Naive B cell (primary cell): ENCODE data around the gene ATAT1. TPM values are rescaled to one million over a fixed set of nuclear protein-coding genes. Genes with fewer than 3 reads are reported as not detected.

Experiments used
- ATAC-seq, 2 donors: fragments of 150-1000 bp; cut with Tn5 transposase; 2 replicates each; pipeline ENCODE4 v1.10.0; 2021; ENCODE audit warnings: low read depth in 2 of 2, mild to moderate bottlenecking in 2 of 2, moderate library complexity in 2 of 2
- DNase-seq: peaks from one replicate; pipeline ENCODE4 v3.0.0; 2022
- H3K27ac Mint-ChIP-seq, 6 donors: one replicate each; pipeline ENCODE4 v1.8.0; 2020 to 2022; ENCODE audit warnings: mild to moderate bottlenecking in 6 of 6, mixed read lengths in 6 of 6, moderate library complexity in 5 of 6, inconsistent platforms in 2 of 6
- H3K27me3 Mint-ChIP-seq, 3 donors: one replicate each; pipeline ENCODE4 v1.8.0; 2021 to 2022; ENCODE audit warnings: mixed read lengths in 3 of 3, mild to moderate bottlenecking in 1 of 3
- H3K36me3 Mint-ChIP-seq, 2 donors: one replicate each; pipeline ENCODE4 v1.8.0; 2020 to 2022; ENCODE audit warnings: mixed read lengths in 2 of 2, inconsistent platforms in 1 of 2, mild to moderate bottlenecking in 1 of 2
- H3K4me1 Mint-ChIP-seq, 3 donors: one replicate each; pipeline ENCODE4 v1.8.0; 2020 to 2022; ENCODE audit warnings: mixed read lengths in 3 of 3, inconsistent platforms in 1 of 3, mild to moderate bottlenecking in 1 of 3, moderate library complexity in 1 of 3
- H3K4me3 Mint-ChIP-seq, 8 donors: one replicate each; pipeline ENCODE4 v1.8.0; 2020 to 2022; ENCODE audit warnings: mild to moderate bottlenecking in 8 of 8, mixed read lengths in 8 of 8, moderate library complexity in 8 of 8, inconsistent platforms in 2 of 8
- H3K9me3 Mint-ChIP-seq, 7 donors: one replicate each; pipeline ENCODE4 v1.8.0; 2020 to 2022; ENCODE audit warnings: mixed read lengths in 7 of 7, mild to moderate bottlenecking in 5 of 7, inconsistent platforms in 2 of 7, moderate library complexity in 1 of 7
- polyA plus RNA-seq, 6 donors: library from polyadenylated mRNA; unstranded; fragments of 300-500 nt; fragmentation: Illumina TruSeq; gene quantifications; one replicate each; pipeline ENCODE4 v1.2.3, GENCODE V29; 2021; ENCODE audit warnings: low read depth in 6 of 6

Gene ATAT1
- polyA plus RNA-seq, 6 donors from 2014 or later, result 0.79 to 4.1 (median 2.0) TPM

DNA sequence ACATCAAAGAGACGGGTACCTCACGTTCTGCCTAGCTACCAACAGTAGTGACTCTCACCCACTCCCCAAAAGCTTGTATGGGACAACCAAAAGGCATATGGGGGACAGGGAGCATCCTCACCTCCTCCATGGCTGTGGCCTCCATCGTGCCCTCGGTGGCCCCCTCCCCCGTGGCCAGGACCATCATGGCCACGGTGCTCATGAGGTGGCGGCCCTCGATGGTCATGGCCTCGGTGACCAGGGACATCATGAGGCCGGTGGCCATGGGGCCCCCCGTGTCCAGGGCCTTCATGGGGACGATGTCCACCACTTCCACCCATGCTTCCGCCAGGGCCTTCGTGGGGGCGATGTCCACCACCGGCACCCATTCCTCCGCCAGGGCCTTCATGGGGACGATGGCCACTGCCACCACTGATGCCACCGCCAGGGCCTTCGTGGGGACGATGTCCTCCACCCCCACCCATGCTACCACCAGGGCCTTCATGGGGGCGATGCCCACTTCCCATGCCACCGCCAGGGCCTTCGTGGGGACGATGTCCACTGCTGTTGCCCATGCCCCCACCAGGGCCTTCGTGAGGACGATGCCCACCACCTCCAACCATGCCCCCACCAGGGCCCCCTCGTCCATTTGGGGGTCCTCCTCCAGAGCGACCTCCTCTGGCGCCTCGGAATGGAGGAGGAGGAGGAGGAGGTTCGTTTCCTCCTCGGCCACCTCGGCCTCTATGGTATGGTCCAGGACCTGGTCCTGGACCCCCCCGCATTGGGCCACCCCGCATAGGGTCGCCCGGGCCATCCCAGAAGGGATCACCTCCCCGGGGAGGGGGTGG is 24.6 kb upstream of the ATAT1 start:
- peaks cover 15 to 19% (median 16%) of the 10 kb centered on the region in 3 donors for H3K4me1 Mint-ChIP-seq
- peaks cover 16 to 28% of the 10 kb centered on the region in 2 donors for H3K36me3 Mint-ChIP-seq
- no peak overlapping the region for H3K4me3 Mint-ChIP-seq

DNA sequence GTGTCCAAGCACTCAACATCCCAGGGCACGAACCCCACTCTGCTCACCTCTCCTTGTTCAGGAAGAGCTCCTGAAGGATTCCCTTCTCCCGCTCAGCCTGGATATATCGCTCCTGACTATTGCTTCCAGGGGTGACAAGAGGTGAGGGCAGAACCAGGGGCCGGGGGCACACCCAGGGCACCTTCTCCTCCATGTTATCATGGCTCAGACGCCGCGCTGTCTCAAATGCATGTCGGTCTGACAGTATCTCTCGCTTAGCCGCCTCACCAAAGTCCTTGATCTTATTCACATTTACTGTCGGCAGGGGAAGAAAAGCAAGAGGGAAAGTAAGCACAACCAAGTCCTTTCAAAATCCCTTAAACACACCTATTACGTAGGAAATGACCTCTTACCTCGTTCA is 22.7 kb upstream of the ATAT1 start:
- Mint-ChIP-seq H3K27me3 (no peaks in the 10 kb centered on the region), H3K4me3 (no peak overlapping the region), H3K9me3 (no peaks in the 10 kb centered on the region), H3K27ac (peak overlapping the region in 2 of 6 donors; percentile 42 to 88), H3K4me1 (peaks cover 17 to 22% (median 18%) of the 10 kb centered on the region in 3 donors), H3K36me3 (peaks cover 21 to 35% of the 10 kb centered on the region in 2 donors)
- no peak for ATAC-seq
- DNase-seq, result no peak

More for the DNA sequence above, 24.6 kb upstream of the ATAT1 start:
- ATAC-seq, result no peak
- Mint-ChIP-seq H3K27me3 (no peaks in the 10 kb centered on the region), H3K27ac (peak overlapping the region in 3 of 6 donors; percentile 47 to 62 (median 57)), H3K9me3 (no peaks in the 10 kb centered on the region)
- no peak for DNase-seq

DNA sequence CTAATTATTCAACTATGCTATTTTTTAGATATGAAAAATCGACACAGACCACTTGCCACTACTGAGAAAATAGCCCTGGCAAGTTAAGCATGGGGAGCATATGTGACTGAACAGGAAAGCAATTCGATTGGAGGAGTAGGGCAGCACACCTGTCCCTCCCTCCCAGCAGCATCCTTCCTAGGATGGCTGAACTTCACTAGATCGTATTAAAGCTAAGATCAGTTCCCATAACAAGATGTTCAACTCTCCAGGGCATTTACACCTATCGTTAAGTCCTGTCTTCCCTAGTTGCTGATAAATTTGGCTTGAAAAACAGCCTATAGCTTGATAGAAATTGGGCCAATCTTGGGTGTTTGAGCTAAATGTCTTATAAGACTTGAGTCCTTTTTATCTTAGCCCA is 16.6 kb upstream of the ATAT1 start:
- peaks cover 41 to 66% (median 63%) of the 10 kb centered on the region in 3 donors for H3K4me1 Mint-ChIP-seq
- H3K4me3 Mint-ChIP-seq, result peak overlapping the region in 1 of 8 donors; percentile 29
- peaks cover 19 to 21% of the 10 kb centered on the region in 2 donors for H3K36me3 Mint-ChIP-seq
- no peaks in the 10 kb centered on the region for H3K27me3 Mint-ChIP-seq
- ATAC-seq (no peak), DNase-seq (no peak)
- H3K27ac Mint-ChIP-seq, result peak overlapping the region in 4 of 6 donors; percentile 68 to 100 (median 85)
- H3K9me3 Mint-ChIP-seq, result no peaks in the 10 kb centered on the region

DNA sequence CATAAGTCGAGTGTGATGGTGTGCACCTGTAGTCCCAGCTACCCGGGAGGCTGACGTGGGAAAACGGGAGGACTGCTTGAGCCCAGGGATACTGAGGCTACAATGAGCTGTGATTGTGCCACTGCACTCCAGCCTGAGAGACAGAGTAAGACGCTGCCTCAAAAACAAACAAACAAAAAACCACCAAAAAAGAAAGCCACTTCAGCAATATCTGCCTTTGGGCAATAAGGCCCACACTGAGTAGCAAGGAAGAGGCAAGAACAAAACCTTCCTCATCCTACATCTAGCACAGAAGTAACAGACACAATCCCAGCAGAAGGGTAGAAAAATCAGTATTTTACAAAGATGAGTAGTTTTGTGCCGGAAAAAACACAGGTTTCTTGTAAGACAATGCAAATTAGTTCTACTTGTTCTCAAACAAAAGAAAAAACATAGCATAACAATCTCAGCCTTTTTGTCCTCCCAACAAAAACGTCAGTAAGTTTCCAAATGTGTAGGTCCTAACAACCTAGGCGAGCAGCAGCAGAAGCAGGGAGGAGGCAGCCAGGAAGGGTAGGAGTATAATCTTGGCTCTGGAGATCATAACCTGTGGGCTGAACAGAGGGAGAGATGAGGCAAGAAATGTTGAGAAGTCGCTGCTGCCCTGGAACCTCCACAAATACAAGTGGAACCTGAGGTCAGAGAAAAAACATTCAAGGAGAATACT is 15.4 kb upstream of the ATAT1 start:
- Mint-ChIP-seq H3K4me3 (no peak overlapping the region), H3K9me3 (no peaks in the 10 kb centered on the region), H3K27ac (peak overlapping the region; percentile 47 to 100 (median 86)), H3K4me1 (peaks cover 39 to 63% (median 63%) of the 10 kb centered on the region in 3 donors), H3K36me3 (peaks cover 20 to 28% of the 10 kb centered on the region in 2 donors), H3K27me3 (no peaks in the 10 kb centered on the region)
- ATAC-seq (no peak), DNase-seq (no peak)

DNA sequence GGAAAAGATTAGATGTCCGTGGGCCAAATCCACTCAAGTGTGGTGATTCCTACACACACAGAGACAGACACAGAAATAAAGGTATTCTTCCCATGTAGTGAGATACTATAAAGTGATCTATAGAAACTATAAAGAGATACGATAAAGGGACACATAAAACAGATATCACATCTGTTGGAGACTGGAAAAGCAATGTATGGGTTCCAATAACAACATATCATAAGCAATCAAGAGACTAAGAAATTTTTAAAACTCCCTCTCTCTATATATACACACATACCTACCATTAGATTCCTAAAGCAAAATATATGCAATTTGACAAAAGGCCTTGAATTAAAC is 14.8 kb upstream of the ATAT1 start:
- Mint-ChIP-seq H3K4me1 (peaks cover 38 to 64% (median 61%) of the 10 kb centered on the region in 3 donors), H3K4me3 (no peak overlapping the region), H3K27ac (peak overlapping the region; percentile 47 to 100 (median 86)), H3K36me3 (peaks cover 23 to 30% of the 10 kb centered on the region in 2 donors), H3K27me3 (no peaks in the 10 kb centered on the region), H3K9me3 (peaks cover 0 to under 1% (median 0%) of the 10 kb centered on the region in 7 donors)
- DNase-seq (no peak), ATAC-seq (no peak)

DNA sequence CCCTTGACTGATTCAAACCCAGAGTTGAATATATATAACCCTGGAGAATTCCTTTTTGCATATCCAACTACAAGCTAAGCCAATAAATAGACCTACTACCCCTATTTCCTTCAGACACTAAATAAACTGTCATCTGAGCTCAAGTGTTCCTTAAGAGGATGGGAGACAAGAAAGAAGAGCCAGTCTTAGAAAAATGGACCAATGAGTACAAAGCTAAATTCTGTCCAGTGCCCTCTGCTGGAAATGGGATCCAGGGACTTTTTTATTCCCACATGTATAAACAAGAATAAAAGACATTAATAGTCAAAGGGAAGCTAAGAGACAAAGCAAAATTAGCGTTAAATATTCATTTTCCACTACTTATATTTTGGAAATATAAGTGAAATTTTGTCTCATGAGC is 14.5 kb upstream of the ATAT1 start:
- ATAC-seq (no peak), DNase-seq (no peak)
- Mint-ChIP-seq H3K4me3 (no peak overlapping the region), H3K27me3 (no peaks in the 10 kb centered on the region), H3K27ac (peak overlapping the region in 5 of 6 donors; percentile 74 to 100 (median 93)), H3K4me1 (peaks cover 41 to 68% (median 61%) of the 10 kb centered on the region in 3 donors), H3K36me3 (peaks cover 27 to 33% of the 10 kb centered on the region in 2 donors), H3K9me3 (peaks cover 0 to 4% (median 0%) of the 10 kb centered on the region in 7 donors)

DNA sequence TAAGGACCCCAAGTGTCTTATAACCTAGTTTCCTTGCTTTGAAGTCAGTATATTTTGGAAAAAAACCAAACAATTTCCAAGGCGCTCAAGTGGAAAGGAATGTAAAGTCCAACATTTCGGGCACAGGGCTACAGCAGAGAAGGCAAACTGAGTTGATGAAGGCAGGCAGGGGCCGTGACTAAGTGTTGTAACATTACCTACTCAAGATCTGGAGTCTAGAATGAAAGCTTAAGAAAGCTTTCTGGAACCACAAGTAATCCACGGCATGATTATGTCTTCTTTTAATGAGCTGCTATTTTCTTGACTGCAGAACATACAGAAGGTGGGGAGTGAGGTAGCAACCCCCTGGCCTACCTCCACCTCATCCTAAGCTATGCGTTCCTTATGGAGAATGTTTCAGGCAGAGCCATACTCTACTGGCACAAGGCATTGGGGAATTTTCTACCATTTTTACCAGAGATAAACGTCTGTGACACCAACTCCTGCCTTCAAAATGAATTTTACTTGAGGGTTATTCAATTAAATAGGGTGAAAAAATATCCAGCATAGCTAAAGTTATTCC is 13.9 kb upstream of the ATAT1 start:
- ATAC-seq (no peak), DNase-seq (no peak)
- peaks cover 42 to 63% (median 61%) of the 10 kb centered on the region in 3 donors for H3K4me1 Mint-ChIP-seq
- peak overlapping the region in 1 of 8 donors; percentile 97 for H3K4me3 Mint-ChIP-seq
- H3K27ac Mint-ChIP-seq, result peak overlapping the region in 4 of 6 donors; percentile 80 to 100 (median 92)
- peaks cover 0 to 4% (median 0%) of the 10 kb centered on the region in 7 donors for H3K9me3 Mint-ChIP-seq
- no peaks in the 10 kb centered on the region for H3K27me3 Mint-ChIP-seq
- H3K36me3 Mint-ChIP-seq, result peaks cover 22 to 30% of the 10 kb centered on the region in 2 donors

DNA sequence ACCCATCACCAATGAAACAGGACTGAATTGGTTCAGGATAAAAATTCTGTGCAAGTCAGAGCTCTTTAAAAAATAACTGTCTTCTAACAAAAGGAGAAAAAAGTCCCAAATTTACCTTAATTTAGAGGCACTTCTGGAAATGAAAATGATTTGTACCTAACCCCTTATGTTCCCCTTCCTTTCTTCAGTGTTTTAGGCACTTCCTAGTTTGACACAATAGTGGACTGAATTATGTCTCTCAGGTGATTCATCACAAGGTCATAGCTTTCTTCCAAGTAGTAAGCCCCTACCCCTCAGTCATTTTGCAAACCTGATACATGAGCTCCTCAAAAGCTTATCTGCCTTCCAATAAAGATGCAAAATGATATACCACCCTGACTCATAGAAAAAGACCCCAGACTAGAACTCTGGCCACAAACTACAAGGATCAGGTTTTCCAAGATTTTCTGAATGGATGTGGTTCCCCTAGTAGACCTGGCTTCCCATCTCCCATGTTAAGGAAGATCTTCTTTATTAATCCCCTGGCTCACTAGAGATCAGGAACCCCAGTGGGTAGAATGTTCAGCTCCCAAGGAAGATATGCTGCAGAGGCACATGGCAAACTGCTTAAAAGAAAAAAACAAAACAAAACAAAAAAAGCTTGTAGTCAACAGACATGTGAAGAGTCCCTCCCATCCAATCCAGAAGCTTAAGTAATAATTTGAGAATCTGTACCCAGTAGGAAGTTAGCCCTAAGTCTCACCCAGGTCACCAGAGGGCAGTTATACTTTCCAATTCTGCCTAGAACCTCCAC is 13.2 kb upstream of the ATAT1 start:
- no peaks in the 10 kb centered on the region for H3K27me3 Mint-ChIP-seq
- no peak for ATAC-seq
- peak overlapping the region; percentile 86 to 100 (median 100) for H3K27ac Mint-ChIP-seq
- peaks cover 0 to 4% (median 0%) of the 10 kb centered on the region in 7 donors for H3K9me3 Mint-ChIP-seq
- H3K4me3 Mint-ChIP-seq, result peak overlapping the region in 7 of 8 donors; percentile 40 to 97 (median 55)
- peaks cover 43 to 64% (median 58%) of the 10 kb centered on the region in 3 donors for H3K4me1 Mint-ChIP-seq
- no peak for DNase-seq
- H3K36me3 Mint-ChIP-seq, result peaks cover 22 to 30% of the 10 kb centered on the region in 2 donors

DNA sequence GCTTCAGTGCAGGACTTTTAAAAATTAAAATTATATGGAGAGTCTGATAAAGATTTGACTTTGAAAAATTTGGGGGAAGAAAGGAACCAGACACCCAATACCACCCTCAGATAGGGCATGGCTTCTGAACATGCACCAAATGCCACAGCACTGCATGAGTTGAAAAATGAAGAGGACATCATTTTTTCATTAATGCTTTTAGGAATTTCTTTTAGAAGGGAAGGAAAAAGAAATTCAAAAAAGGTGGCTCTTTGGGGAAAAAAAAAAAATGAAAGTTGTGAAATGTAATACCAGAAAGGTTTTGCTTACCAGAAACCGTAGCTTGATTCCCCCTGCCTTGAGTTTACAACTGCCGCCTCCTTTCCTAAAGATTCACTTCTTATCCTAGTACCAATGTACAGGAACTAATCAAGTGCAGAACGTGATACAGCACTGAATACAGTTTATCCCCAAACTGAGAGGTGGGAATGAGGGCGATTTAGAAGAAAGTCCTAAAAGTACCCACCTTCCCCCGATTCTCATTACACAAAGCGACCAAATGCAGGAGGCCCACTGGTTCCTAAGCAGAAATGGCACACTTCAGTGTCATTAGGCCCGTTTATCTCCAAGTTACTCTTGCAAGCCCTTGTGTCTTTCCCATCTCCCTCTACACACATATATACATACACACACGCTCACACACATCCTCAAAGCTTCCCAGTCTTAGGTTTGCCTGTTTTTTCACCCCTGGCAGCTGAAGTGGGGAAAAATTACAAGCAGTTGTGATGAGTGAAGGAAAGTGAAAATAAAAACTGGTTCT is 12.4 kb upstream of the ATAT1 start:
- Mint-ChIP-seq H3K36me3 (peaks cover 22 to 30% of the 10 kb centered on the region in 2 donors), H3K27ac (peak overlapping the region; percentile 99 to 100 (median 100)), H3K9me3 (peaks cover 0 to 4% (median 0%) of the 10 kb centered on the region in 7 donors)

DNA sequence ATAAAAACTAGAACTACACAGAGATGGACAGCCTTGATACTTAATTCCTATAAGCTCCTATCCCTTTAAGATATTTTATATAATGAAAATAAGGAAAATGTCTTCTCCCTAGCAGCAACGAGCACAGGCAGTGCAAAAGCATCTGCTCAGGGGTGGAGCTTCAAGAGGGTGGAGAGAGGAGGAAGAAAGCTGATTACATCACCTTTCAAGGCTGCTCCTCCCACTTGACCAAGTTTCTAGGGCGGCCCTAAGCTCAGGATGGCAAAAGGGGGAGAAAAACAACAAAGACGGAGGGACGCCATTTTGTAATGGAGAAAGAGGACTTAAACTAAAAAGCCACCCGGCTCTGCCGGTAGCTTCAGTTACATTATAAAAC is 11.8 kb upstream of the ATAT1 start:
- peak overlapping the region; percentile 99 to 100 (median 100) for H3K27ac Mint-ChIP-seq
- peak overlapping the region; percentile 94 to 100 (median 98) for H3K4me3 Mint-ChIP-seq
- H3K27me3 Mint-ChIP-seq, result no peaks in the 10 kb centered on the region
- ATAC-seq (peak; percentile 59 to 60), DNase-seq (peak; percentile 89)
- peaks cover 22 to 30% of the 10 kb centered on the region in 2 donors for H3K36me3 Mint-ChIP-seq
- H3K4me1 Mint-ChIP-seq, result peaks cover 37 to 65% (median 54%) of the 10 kb centered on the region in 3 donors
- peaks cover 0 to 4% (median 0%) of the 10 kb centered on the region in 7 donors for H3K9me3 Mint-ChIP-seq

More for the DNA sequence above, 12.4 kb upstream of the ATAT1 start:
- ATAC-seq (no peak), DNase-seq (no peak)
- no peaks in the 10 kb centered on the region for H3K27me3 Mint-ChIP-seq
- peak overlapping the region; percentile 94 to 100 (median 98) for H3K4me3 Mint-ChIP-seq
- H3K4me1 Mint-ChIP-seq, result peaks cover 42 to 66% (median 58%) of the 10 kb centered on the region in 3 donors

DNA sequence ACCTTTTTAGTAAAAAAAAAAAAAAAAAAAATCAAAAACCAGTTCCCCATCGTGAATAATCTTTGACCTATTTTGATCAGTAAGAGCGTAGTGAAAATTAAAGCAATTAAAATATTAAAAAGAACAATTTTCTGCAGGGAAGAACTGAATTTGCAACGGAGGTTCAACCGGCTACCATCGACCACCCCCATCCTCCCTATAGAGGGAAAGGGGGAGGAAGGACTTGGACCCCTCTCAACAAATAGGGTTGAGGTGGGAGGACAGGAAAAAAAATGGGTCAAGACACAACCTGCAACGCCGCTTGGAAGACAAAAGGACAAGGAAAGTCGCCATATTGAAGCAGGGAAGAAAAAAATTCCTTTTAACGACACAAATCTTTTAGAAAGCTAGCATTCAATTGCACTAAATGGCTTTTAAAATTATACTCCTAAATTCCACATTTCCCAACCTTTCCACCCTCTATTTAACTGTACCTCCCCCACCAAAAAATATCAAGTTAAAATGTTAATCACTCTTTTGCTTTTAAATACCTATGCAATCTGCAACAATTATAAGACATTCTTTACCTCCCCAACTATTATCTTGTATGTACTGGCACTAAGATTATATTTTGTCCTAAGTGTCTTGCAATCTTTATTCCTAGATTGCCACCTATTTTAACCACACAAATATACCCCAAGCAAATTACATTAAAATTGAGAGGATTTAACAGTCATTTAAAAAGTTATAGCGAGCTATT is 11.3 kb upstream of the ATAT1 start:
- ATAC-seq (no peak), DNase-seq (peak; percentile 42)
- peak overlapping the region; percentile 99 to 100 (median 100) for H3K27ac Mint-ChIP-seq
- peaks cover 22 to 30% of the 10 kb centered on the region in 2 donors for H3K36me3 Mint-ChIP-seq
- no peaks in the 10 kb centered on the region for H3K27me3 Mint-ChIP-seq
- H3K4me3 Mint-ChIP-seq, result peak overlapping the region; percentile 94 to 100 (median 98)
- H3K4me1 Mint-ChIP-seq, result peaks cover 37 to 60% (median 48%) of the 10 kb centered on the region in 3 donors
- peaks cover 0 to 4% (median 0%) of the 10 kb centered on the region in 7 donors for H3K9me3 Mint-ChIP-seq
